T-helper 9 cell (primary cell): ENCODE measurements around the gene PPP2R2C.

Source experiments
- DNase-seq: peaks from one replicate; pipeline ENCODE4 v3.0.0-alpha.2; 2020

PPP2R2C gene

GRCh38 chr4:6493658-6494304 lies 21.4 kb upstream of the PPP2R2C start:
- DNase-seq, result no peak

- DNase-seq, result no peak
Measured at GRCh38 chr4:6492861-6493657, 20.6 kb upstream of the PPP2R2C start.

GRCh38 chr4:6492027-6492590 lies 19.7 kb upstream of the PPP2R2C start:
- no peak for DNase-seq

DNA sequence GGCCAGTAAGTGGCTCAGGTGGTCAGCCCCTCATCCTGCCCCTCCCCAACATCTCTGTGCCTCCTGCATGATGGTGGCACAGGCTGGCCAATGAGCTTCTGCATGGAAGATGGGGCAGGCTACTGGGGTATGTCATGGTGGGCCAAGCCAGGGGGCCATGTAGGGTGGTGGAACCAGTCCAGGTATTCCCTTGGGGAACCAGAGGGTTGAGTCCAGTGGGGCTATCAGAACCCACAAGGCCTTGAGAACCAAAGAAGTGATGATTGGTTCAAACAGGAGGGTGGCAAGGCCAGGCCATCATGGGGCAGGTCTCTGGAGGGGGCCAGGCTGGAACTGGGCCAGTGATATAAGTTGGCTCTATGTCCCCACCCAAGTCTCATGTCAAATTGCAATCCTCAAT lies 18.8 kb upstream of the PPP2R2C start:
- DNase-seq, result no peak

DNA sequence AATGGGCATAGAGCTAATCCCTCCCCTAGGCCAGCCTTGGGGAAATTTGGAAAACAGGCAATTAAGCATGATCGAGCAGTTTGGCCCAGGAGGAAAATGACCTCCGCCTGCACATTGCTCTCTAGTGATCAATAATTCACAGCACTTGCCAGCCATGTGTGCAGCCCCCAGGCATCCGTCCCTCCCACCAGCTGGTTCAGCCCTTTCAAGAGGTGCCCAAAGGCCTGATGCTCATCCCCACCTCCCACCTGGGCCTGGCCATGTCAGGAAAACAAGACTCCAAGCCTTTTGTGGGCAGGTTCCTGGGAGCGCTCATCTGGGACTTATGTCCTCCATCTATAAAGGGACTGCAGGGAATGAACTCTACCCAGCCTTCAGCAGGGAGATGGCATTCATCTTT lies 17.5 kb upstream of the PPP2R2C start:
- DNase-seq, result no peak

- DNase-seq, result no peak
Measured at GRCh38 chr4:6487466-6487865, 15.1 kb upstream of the PPP2R2C start.

GRCh38 chr4:6480534-6481088 lies 8.2 kb upstream of the PPP2R2C start:
- no peak for DNase-seq

GRCh38 chr4:6478546-6479220 lies 6.3 kb upstream of the PPP2R2C start:
- no peak for DNase-seq

- no peak for DNase-seq
Measured at GRCh38 chr4:6476893-6477292, 4.5 kb upstream of the PPP2R2C start.

GRCh38 chr4:6475492-6476020 lies 3.1 kb upstream of the PPP2R2C start:
- DNase-seq, result no peak

DNA sequence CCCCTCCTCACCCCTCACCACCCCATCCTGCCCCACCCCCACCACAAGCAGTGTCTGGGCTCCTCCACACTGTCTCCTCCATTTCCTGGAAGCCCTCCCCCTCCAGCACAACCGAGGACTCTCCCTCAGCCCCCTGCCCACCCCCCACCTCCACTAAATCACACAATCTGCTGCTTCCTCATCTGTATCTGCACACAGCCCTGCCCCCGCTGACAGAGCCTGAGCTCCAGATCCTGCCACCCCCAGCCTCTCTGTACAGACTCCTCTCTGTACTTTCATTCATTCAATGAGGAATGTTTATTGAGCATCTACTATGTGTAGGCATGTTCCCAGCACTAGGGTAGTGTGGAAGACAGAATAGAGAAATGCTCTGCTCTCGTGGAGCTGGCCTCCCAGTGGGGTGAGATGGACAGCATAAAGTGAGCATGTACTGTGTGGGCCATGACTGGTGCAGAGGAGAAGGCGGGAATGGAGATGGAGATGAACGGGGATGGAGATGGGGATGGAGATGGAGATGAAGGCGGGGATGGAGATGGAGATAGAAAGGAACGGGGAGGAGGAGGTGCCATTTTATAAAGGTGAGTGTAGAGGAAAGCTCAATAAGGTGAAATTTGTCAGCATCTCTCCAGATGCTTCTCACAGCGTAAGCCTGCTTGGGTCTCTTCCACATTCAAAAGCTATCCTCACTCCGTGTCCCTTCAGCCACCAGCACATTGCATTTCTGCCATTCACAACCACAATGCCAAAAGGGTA lies 2.5 kb upstream of the PPP2R2C start:
- no peak for DNase-seq

DNA sequence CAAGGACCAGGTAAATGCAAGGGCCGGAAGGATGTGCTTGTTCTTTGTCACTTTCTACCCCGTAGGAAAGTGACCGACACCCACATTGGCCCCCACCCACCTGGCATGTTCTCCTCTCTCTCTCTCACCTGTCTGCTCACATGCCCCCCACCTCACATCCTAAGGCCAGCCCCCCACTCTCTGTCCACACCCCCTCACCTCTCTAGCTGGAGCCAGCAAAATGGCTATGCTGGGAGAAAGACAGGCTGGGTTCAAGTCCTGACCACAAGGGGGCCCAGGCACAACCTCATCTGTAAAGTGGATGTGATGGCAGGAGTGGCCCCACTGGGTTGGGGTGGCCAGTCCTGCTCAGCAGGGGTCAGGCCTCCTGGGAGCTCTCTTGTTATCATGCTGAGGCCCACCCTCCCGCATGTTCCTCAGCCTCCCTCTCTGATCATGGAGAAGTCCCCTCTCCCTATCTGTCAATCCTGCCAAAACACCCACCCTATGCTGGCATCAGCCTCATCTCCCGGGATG lies 1.7 kb upstream of the PPP2R2C start:
- no peak for DNase-seq

DNA sequence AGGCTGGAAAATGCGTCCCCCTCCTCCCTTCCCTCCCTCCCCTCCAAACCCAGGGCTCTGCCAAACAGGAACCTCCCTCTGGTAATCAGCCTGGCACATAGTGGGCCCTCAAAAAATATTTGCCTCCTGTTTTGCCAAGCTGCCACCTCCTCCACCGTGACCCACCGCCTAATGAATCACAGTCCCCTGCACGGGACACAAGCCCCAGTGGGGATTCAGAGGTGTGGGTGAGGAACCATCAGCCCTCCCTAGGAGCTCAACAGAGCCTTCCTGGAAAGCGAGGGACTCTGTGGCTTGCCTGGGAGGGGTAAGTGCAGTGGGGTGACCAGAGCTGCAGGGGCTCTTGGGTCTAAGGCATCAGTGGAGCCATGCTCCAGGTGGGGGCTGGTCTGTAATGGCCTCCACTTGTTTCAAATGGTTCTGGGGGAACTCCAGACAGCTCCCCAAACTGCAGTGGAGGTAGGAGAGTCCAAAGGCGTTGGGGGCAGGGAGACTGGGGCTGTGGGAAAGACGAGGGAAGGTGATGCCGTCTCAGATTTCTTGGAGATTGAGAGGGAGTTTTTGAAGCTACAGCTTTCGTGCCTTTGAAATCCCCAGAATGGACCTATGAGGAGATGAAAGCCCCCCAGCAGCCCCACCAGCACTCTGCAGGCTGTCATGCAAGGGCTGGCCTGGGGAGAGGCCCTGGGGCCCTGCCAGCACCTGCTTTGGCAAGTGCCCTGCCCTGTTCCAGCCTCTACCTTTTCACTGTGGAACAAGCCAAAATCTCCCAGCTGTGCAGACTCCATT lies 1.0 kb upstream of the PPP2R2C start:
- no peak for DNase-seq

- no peak for DNase-seq
Measured at GRCh38 chr4:6472008-6472386, 417 bp downstream of the PPP2R2C start.

GRCh38 chr4:6471307-6472007 lies 957 bp downstream of the PPP2R2C start:
- DNase-seq, result no peak

DNA sequence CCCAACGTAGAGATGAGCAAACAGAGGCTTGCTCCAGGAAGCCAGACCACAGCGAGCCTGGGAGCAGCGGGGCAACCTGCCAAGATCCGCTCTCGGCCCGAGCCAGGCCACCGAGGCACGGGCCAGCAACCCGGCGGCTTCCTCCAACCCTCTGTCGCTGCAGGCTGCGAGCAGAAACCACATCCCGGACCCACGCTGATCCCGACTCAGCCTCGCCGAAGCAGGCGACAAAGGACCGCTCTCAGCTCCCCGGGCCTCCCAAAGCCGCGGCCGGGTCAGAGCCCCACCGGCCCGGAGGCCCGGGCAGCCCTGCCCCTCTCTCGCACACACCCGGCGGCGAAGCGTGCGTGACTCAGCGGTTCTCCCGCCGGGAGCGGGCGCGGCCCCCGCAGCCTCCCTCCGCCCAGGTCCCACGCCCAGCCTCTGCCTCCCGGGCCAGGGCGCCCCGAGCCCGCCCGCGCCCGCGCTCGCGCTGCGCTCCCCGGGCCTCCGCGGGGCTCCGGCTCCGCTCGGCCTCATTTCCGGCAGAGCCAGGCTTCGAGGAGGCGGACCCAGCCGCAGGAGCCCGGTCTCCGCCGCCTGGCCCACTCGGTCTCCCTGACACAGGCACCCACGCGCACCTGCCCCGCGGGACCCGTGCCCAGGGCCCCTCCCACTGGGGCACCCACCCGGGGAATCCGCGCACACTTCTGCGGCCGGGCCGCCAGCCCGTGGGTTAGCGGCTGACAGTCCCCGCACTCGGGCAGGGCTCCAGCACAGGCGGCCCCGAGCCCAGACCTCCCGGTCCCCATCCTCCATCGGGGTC lies 1.7 kb downstream of the PPP2R2C start:
- DNase-seq, result no peak

DNA sequence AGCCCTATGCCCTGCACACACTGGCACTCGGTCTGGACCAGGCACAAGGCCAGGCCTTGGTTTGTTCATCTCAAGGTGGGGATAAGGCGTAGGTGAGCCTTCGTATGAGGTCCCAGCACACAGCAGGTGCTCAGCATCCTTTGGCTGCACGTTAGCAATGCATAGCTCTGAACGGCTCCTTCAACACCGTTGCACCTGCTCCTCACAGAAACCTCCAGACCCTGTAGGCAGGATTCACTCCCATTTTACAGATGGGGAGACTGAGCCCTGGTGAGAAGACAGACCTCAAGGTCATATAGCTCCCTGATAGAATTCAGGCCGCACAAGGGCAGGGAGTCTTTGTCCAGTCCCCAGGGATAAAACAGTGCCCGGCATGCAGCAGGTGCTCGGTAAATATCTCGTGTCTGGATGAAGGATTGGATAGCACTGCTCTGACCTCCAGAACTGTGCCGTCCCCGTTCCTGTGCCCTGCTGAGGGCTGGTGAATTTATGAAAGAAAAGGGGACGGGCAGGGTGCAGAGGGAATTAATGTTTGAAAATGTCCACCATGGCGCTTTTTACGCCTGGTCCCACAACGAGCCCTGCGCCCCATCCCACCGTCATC lies 2.4 kb downstream of the PPP2R2C start:
- DNase-seq, result no peak

DNA sequence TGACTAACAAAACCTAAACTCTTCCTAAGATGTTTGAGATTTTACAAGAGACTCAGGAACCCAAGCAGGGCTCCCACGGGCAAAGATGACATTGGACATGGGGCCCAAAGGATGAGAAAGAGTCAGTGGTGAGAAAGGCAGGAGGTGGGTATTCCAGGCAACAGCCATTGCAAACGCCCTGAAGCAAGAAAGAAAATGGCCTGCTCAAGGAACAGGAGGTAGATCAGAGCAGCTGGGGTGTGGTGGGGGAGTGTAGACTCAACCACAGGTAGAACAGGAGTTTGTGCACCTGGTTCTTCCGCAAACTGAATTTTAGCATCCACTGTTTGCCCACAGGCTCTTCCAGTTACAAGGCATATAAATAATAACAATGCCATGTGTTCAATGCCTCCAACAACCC lies 3.3 kb downstream of the PPP2R2C start:
- DNase-seq, result no peak

DNA sequence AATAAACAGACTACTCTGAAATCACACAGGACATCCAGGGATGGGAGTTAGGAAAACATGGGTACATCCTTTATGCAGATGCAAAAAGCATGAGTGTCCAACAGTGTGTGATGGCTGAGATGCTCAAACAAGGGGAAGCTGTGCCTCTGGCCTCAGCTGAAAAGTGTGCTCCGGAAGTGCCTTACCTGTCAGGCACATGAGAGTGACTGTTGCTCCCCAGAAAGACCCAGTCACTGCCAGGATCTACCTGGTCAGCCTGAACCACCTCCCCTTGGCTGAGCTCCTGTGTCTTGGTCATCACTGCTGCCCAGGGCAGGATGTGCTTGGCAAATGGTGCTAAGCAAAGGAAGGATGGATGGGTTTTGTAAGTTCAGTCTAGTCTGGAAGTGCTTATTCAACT lies 4.0 kb downstream of the PPP2R2C start:
- no peak for DNase-seq
